CD4-positive, alpha-beta T cell (primary cell): ENCODE results near the gene GTF2A1L. TPM values are rescaled to one million over a fixed set of nuclear protein-coding genes. Genes with fewer than 3 reads are reported as not detected.

ENCODE experiments used
- ATAC-seq: fragments of 200-7000 bp; cut with Tn5 transposase; one replicate; pipeline ENCODE4 v1.10.0; 2022; ENCODE audit warnings: mild to moderate bottlenecking; ENCODE audit not compliant: poor library complexity
- CTCF ChIA-PET: fragments of 350-600 bp; sonication (Branson Sonifier 250); formaldehyde crosslinking; loops from one replicate; lab custom pipeline; 2021; ENCODE audit warnings: antibody characterized with exemption, inconsistent platforms; lab: Charles Lee
- POLR2A ChIA-PET: fragments of 350-600 bp; sonication (Branson Sonifier 250); formaldehyde crosslinking; loops from one replicate; lab custom pipeline; 2021; ENCODE audit warnings: antibody characterized with exemption, inconsistent platforms; lab: Charles Lee
- DNase-seq, 14 experiments: peaks; one replicate each; pipeline ENCODE4 v3.0.0-alpha.2; 2013 to 2020; ENCODE audit warnings: mixed read lengths in 2 of 14
- H3K27ac ChIP-seq, 2 donors: one replicate each; pipeline versions ENCODE4 v1.5.1 to v1.7.0; 2013; ENCODE audit warnings: low read length in 2 of 2, low read depth in 1 of 2, mild to moderate bottlenecking in 1 of 2
- H3K27me3 ChIP-seq, 2 experiments: 1 replicate in 1 of 2; 2 replicates in 1 of 2; pipeline versions ENCODE4 v1.6.1 to v1.7.0; 2013; ENCODE audit warnings: low read length in 2 of 2, control low read depth in 1 of 2, mild to moderate bottlenecking in 1 of 2, moderate library complexity in 1 of 2; ENCODE audit not compliant: insufficient read depth in 2 of 2, control insufficient read depth in 1 of 2
- H3K36me3 ChIP-seq: one replicate; pipeline ENCODE4 v1.6.1; 2013; ENCODE audit warnings: low read length, control low read depth; ENCODE audit not compliant: insufficient read depth
- H3K4me1 ChIP-seq: one replicate; pipeline ENCODE4 v1.6.1; 2013; ENCODE audit warnings: low read length, control low read depth; ENCODE audit not compliant: insufficient read depth
- H3K4me3 ChIP-seq: one replicate; pipeline ENCODE4 v1.5.1; 2013; ENCODE audit warnings: mild to moderate bottlenecking, low read length, moderate library complexity
- H3K9me3 ChIP-seq, 2 experiments: 1 replicate in 1 of 2; 2 replicates in 1 of 2; pipeline versions ENCODE4 v1.6.1 to v1.7.0; 2013; ENCODE audit warnings: low read length in 2 of 2, mild to moderate bottlenecking in 2 of 2, control low read depth in 1 of 2, moderate library complexity in 1 of 2; ENCODE audit not compliant: control insufficient read depth in 1 of 2, insufficient read depth in 1 of 2
- H3K27ac Mint-ChIP-seq: one replicate; pipeline ENCODE4 v1.8.0; 2020; ENCODE audit warnings: mixed read lengths
- H3K27me3 Mint-ChIP-seq: one replicate; pipeline ENCODE4 v1.8.0; 2021; ENCODE audit warnings: mixed read lengths
- H3K36me3 Mint-ChIP-seq: one replicate; pipeline ENCODE4 v1.8.0; 2021; ENCODE audit warnings: low read depth, mixed read lengths
- H3K4me1 Mint-ChIP-seq: one replicate; pipeline ENCODE4 v1.8.0; 2021; ENCODE audit warnings: low read depth, mixed read lengths
- H3K4me3 Mint-ChIP-seq: one replicate; pipeline ENCODE4 v1.8.0; 2020; ENCODE audit warnings: mild to moderate bottlenecking, mixed read lengths
- H3K9me3 Mint-ChIP-seq: one replicate; pipeline ENCODE4 v1.8.0; 2020; ENCODE audit warnings: mixed read lengths
- intact Hi-C, 2 experiments: fragments of 100-400 bp; cut with DNase I in 1 of 2; cut with micrococcal nuclease in 1 of 2; formaldehyde crosslinking; loops; one replicate each; pipeline versions ENCODE4 v1.15.1 to v1.9.0; 2023 to 2025; cut with DNase I, micrococcal nuclease
- total RNA-seq, 174 experiments: library from RNA in 2 of 174; stranded (reverse) in 2 of 174; gene quantifications; one replicate each; pipeline ENCODE4 v1.2.3 and lab custom pipeline; 2021 to 2026
- TF ChIP-seq, protein P1 (sequence below): fragments of 200-600 bp; IDR thresholded peaks from one replicate; pipeline ENCODE4 v1.8.0; 2022; ENCODE audit warnings: antibody characterized with exemption, mild to moderate bottlenecking

GTF2A1L gene
- total RNA-seq, 2 experiments from 2014 or later = not detected

DNA sequence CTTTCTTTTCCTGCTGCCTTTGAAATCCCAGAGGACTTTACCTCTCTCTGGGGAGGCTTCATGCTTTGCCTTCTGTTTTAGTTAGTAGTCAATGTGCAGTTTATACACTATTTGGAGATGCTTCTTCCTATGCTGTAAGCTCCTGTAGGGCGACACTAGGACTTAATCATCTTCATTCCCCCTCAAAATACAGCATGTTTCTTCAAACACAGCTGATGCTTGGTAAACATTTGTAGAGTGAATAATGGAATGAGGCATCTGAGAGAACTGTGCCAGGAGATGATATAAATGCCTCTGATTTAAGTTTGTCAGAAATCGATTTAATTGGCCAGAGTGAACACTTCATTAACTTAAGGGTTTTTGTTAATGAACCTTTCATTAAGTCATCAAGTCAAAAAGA lies 94.5 kb downstream of the GTF2A1L start:
- H3K9me3 ChIP-seq = peaks cover 0 to 9% of the 10 kb centered on the region in 2 experiments
- POLR2A ChIA-PET = interaction anchor here (0.6 kb wide), 1 partner anchor 14 kb away, joined by 3 read pairs; no protein-coding TSS in a partner anchor
- Mint-ChIP-seq H3K9me3 (no peaks in the 10 kb centered on the region), H3K36me3 (no peaks in the 10 kb centered on the region), H3K27ac (no peak overlapping the region), H3K27me3 (peaks cover 23% of the 10 kb centered on the region), H3K4me1 (peaks cover 15% of the 10 kb centered on the region), H3K4me3 (no peak overlapping the region)
- ATAC-seq (no peak), DNase-seq (no peak)
- CTCF ChIA-PET = no interaction called here
- H3K27ac ChIP-seq = no peak overlapping the region
- no peaks in the 10 kb centered on the region for H3K27me3 ChIP-seq
- TF ChIP-seq, protein P1, sequence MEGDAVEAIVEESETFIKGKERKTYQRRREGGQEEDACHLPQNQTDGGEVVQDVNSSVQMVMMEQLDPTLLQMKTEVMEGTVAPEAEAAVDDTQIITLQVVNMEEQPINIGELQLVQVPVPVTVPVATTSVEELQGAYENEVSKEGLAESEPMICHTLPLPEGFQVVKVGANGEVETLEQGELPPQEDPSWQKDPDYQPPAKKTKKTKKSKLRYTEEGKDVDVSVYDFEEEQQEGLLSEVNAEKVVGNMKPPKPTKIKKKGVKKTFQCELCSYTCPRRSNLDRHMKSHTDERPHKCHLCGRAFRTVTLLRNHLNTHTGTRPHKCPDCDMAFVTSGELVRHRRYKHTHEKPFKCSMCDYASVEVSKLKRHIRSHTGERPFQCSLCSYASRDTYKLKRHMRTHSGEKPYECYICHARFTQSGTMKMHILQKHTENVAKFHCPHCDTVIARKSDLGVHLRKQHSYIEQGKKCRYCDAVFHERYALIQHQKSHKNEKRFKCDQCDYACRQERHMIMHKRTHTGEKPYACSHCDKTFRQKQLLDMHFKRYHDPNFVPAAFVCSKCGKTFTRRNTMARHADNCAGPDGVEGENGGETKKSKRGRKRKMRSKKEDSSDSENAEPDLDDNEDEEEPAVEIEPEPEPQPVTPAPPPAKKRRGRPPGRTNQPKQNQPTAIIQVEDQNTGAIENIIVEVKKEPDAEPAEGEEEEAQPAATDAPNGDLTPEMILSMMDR = no peak
- intact Hi-C loops = no loop called here
- H3K4me1 ChIP-seq = peaks cover 2% of the 10 kb centered on the region
- H3K36me3 ChIP-seq = no peaks in the 10 kb centered on the region
- no peak overlapping the region for H3K4me3 ChIP-seq

DNA sequence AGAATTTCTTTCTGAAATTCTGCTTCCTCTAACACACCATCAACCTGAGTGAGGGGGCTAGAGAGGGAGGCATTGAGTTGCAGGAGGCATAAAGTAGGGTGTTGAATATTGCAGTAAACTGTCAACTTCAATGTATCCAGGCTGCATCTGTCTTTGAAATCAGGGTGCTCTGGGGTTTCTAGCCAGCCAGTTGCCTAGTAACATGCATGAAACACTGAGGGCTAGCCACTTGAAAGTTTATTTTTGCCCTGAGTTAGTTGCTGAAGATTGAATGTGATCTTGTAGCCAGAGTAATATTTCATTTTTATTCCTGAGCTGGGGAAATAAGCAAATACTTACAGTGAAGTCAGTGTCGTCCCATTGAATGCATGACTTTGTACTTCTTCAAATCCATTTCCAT lies 96.0 kb downstream of the GTF2A1L start:
- H3K4me3 Mint-ChIP-seq = peak overlapping the region; percentile 14
- ChIA-PET CTCF (no interaction called here), POLR2A (no interaction called here)
- peak in 2 of 14 experiments; percentile 9 to 49 for DNase-seq
- peak; percentile 81 for ATAC-seq
- H3K36me3 ChIP-seq = no peaks in the 10 kb centered on the region
- intact Hi-C loops = no loop called here
- peak overlapping the region; percentile 68 for H3K27ac Mint-ChIP-seq
- no peak overlapping the region for H3K4me3 ChIP-seq
- TF ChIP-seq, protein P1 = no peak
- H3K27me3 Mint-ChIP-seq = peaks cover 23% of the 10 kb centered on the region
- peaks cover 0 to 2% of the 10 kb centered on the region in 2 experiments for H3K9me3 ChIP-seq
- peaks cover 15% of the 10 kb centered on the region for H3K4me1 Mint-ChIP-seq
- H3K4me1 ChIP-seq = no peaks in the 10 kb centered on the region
- no peaks in the 10 kb centered on the region for H3K27me3 ChIP-seq
- H3K9me3 Mint-ChIP-seq = no peaks in the 10 kb centered on the region
- H3K36me3 Mint-ChIP-seq = no peaks in the 10 kb centered on the region
- no peak overlapping the region for H3K27ac ChIP-seq

GRCh38 chr2:48714245-48714644 lies 96.6 kb downstream of the GTF2A1L start:
- no peaks in the 10 kb centered on the region for H3K4me1 ChIP-seq
- no peak overlapping the region for H3K27ac ChIP-seq
- no peaks in the 10 kb centered on the region for H3K27me3 ChIP-seq
- no peaks in the 10 kb centered on the region for H3K9me3 Mint-ChIP-seq
- no peak for DNase-seq
- ChIA-PET CTCF (no interaction called here), POLR2A (no interaction called here)
- intact Hi-C loops = no loop called here
- no peak for ATAC-seq
- no peak overlapping the region for H3K4me3 Mint-ChIP-seq
- H3K4me1 Mint-ChIP-seq = peaks cover 15% of the 10 kb centered on the region
- H3K27ac Mint-ChIP-seq = peak overlapping the region; percentile 68
- TF ChIP-seq, protein P1 = no peak
- no peaks in the 10 kb centered on the region for H3K9me3 ChIP-seq
- no peaks in the 10 kb centered on the region for H3K36me3 ChIP-seq
- H3K27me3 Mint-ChIP-seq = peaks cover 23% of the 10 kb centered on the region
- no peaks in the 10 kb centered on the region for H3K36me3 Mint-ChIP-seq
- H3K4me3 ChIP-seq = no peak overlapping the region
